ENCODE results near the gene BLOC1S6. TPM values are rescaled to one million over a fixed set of nuclear protein-coding genes. Genes with fewer than 3 reads are reported as not detected.
"Not testable (repeated sequence)": the region's sequence is repeated elsewhere in the genome, so short reads cannot be mapped to it uniquely, and the experiment has no call there.

The BLOC1S6 gene
- total RNA-seq, 1 donor from 2014 or later: 64.6 TPM

DNA sequence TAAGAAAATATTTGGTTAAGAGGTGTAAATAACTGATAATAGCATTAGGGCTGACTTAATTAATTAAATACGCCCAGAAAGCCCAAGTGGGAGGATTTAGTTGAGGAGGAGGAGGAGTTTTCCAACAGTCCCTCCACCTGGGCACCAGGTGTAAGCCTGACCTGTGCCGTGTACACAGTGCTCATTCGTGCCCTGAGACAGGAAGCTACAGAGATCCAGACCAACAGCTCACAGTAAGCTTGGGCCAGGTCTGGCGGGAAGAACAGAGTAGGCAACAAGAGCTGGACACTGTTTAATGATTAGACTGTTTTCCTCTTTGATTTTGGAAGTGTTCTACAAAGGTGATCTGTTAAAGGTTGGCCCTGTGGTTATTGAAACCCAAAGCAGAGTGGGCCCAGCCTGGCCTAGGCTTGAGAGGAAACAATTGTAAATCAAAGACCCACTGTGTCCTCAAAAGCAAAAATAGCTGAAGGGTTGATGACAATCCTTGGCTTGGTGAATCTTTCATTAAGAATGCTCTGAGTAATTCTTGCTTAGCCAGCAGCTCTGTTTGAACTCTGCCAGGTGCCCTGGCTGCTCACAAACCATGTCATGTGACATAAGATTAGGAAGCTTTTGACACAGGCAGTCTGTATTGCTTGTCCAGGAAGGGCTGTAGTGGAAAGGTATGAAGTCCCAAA is 61.5 kb downstream of the BLOC1S6 start:
- Histone ChIP-seq H3K9me3 (ENCODE audit: low read depth) (no peaks in the 10 kb centered on the region), H3K4me1 (no peaks in the 10 kb centered on the region), H3K27me3 (no peaks in the 10 kb centered on the region), H3K79me2 (ENCODE audit: low read depth) (no peaks in the 10 kb centered on the region), H3K4me3 (no peak overlapping the region), H3K4me2 (no peak overlapping the region), H2AFZ (replicated peaks) (no peak overlapping the region), H4K20me1 (ENCODE audit: low read depth) (no peaks in the 10 kb centered on the region), H3K27ac (no peak overlapping the region), H3K36me3 (no peaks in the 10 kb centered on the region), H3K9ac (no peak overlapping the region), H3F3A (ENCODE audit: low read depth) (no peaks in the 10 kb centered on the region)
- H3K27ac Mint-ChIP-seq: no peak overlapping the region
- DNase-seq (ENCODE audit: low spot score): no peak
- peaks cover 9% of the 10 kb centered on the region for H3K4me1 Mint-ChIP-seq
- H3K27me3 Mint-ChIP-seq (ENCODE audit: insufficient read depth, low read depth): peaks cover 2% of the 10 kb centered on the region
- no peak overlapping the region for H3K4me3 Mint-ChIP-seq
- H3K9me3 Mint-ChIP-seq: no peaks in the 10 kb centered on the region
- H3K36me3 Mint-ChIP-seq: no peaks in the 10 kb centered on the region
- no peak for TF ChIP-seq EZH2 (IDR thresholded peaks at IDR 0.05)
- no peak for TF ChIP-seq EZH2phosphoT487 (IDR thresholded peaks at IDR 0.05)
- TF ChIP-seq, protein P1, sequence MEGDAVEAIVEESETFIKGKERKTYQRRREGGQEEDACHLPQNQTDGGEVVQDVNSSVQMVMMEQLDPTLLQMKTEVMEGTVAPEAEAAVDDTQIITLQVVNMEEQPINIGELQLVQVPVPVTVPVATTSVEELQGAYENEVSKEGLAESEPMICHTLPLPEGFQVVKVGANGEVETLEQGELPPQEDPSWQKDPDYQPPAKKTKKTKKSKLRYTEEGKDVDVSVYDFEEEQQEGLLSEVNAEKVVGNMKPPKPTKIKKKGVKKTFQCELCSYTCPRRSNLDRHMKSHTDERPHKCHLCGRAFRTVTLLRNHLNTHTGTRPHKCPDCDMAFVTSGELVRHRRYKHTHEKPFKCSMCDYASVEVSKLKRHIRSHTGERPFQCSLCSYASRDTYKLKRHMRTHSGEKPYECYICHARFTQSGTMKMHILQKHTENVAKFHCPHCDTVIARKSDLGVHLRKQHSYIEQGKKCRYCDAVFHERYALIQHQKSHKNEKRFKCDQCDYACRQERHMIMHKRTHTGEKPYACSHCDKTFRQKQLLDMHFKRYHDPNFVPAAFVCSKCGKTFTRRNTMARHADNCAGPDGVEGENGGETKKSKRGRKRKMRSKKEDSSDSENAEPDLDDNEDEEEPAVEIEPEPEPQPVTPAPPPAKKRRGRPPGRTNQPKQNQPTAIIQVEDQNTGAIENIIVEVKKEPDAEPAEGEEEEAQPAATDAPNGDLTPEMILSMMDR (IDR thresholded peaks at IDR 0.05): no peak

DNA sequence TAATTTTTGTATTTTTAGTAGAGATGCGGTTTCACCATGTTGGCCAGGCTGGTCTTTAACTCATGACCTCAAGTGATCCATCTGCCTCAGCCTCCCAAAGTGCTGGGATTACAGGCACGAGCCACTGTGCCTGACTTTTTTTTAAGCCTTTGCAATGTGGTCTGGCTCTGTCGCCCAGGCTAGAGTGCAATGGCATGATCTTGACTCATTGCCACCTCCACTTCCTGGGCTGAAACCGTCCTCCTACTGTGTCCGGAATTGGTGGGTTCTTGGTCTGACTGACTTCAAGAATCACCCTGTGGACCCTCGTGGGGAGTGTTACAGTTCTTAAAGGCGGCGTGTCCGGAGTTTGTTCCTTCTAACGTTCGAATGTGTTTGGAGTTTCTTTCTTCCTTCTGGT is 62.8 kb downstream of the BLOC1S6 start:
- H2AFZ ChIP-seq (replicated peaks); H3K9me3 Mint-ChIP-seq; H3K4me3 ChIP-seq; H3K27ac ChIP-seq; H3K36me3 Mint-ChIP-seq; H4K20me1 ChIP-seq (ENCODE audit: low read depth); H3K27ac Mint-ChIP-seq; H3K27me3 ChIP-seq; H3K36me3 ChIP-seq; H3K4me3 Mint-ChIP-seq; H3K4me2 ChIP-seq; DNase-seq (ENCODE audit: low spot score); H3K4me1 ChIP-seq; H3K9me3 ChIP-seq (ENCODE audit: low read depth); H3K4me1 Mint-ChIP-seq; H3K79me2 ChIP-seq (ENCODE audit: low read depth); H3K9ac ChIP-seq; H3K27me3 Mint-ChIP-seq (ENCODE audit: insufficient read depth, low read depth); H3F3A ChIP-seq (ENCODE audit: low read depth): not testable (repeated sequence)

DNA sequence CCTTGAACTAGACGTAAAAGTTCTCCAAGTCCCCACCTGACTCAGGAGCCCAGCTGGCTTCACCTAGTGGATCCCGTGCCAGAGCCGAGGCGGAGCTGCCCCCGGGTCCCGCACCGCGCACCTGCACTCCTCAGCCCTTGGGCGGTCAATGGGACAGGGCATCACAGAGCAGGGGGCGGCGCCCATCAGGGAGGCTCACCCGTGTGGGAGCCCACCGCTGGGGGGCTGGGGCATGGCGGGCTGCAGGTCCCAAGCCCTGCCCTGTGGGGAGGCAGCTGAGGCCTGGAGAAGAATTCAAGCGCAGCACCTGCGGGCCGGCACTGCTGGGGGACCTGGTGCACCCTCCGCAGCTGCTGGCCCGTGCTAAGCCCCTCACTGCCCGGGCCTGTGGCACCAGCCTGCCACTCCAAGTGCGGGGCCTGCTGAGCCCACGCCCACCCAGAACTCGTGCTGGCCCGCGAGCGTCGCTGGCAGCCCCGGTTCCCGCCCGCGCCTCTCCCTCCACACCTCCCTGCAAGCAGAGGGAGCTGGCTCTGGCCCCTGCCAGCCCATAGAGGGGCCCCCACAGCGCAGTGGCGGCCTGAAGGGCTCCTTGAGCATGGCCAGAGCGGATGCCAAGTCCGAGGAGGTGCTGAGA is 63.8 kb downstream of the BLOC1S6 start:
- Histone ChIP-seq H2AFZ (replicated peaks) (no peak overlapping the region), H3K4me2 (no peak overlapping the region), H3K36me3 (no peaks in the 10 kb centered on the region), H3K9me3 (ENCODE audit: low read depth) (no peaks in the 10 kb centered on the region), H3K79me2 (ENCODE audit: low read depth) (no peaks in the 10 kb centered on the region), H3K4me1 (no peaks in the 10 kb centered on the region), H4K20me1 (ENCODE audit: low read depth) (no peaks in the 10 kb centered on the region), H3K27me3 (no peaks in the 10 kb centered on the region), H3K4me3 (no peak overlapping the region), H3K27ac (no peak overlapping the region), H3K9ac (no peak overlapping the region), H3F3A (ENCODE audit: low read depth) (no peaks in the 10 kb centered on the region)
- H3K27me3 Mint-ChIP-seq (ENCODE audit: insufficient read depth, low read depth): peaks cover 2% of the 10 kb centered on the region
- H3K4me3 Mint-ChIP-seq: no peak overlapping the region
- no peak overlapping the region for H3K27ac Mint-ChIP-seq
- no peaks in the 10 kb centered on the region for H3K36me3 Mint-ChIP-seq
- no peak for TF ChIP-seq EZH2phosphoT487 (IDR thresholded peaks at IDR 0.05)
- TF ChIP-seq, protein P1 (IDR thresholded peaks at IDR 0.05): no peak
- DNase-seq (ENCODE audit: low spot score): no peak
- no peaks in the 10 kb centered on the region for H3K9me3 Mint-ChIP-seq
- H3K4me1 Mint-ChIP-seq: peaks cover 9% of the 10 kb centered on the region

DNA sequence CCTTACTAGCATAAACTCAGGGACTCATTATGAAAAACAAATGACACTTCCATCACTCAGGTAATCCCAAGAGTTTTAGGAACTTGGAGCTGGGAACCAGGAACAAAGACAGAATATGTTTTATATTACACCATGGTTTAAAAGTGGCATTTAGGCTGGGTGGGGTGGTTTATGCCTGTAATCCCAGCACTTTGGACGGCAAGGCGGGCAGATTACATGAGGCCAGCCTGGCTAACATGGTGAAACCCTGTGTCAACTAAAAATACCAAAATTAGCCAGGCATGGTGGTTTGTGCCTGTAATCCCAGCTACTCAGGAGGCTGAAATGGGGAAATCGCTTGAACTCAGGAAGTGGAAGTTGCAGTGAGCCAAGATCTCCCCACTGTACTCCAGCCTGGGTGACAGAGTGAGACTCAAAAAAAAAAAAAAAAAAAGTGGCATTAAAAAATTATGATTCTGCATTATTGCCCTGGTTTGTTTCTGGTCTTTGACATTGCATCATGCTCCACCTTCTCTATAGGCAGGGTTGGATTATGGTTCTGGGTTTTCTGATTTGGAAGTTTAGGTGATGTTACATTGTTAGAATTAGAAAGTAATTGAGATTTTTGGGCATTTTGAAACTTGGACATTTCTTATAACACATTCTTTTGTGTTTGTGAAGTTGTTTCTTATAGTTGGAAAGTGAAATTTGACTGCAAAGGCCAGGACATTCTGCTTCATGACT is 66.7 kb downstream of the BLOC1S6 start:
- no peak overlapping the region for H3K27ac ChIP-seq
- Mint-ChIP-seq H3K27me3 (ENCODE audit: insufficient read depth, low read depth) (no peaks in the 10 kb centered on the region), H3K27ac (no peak overlapping the region), H3K4me3 (no peak overlapping the region), H3K36me3 (no peaks in the 10 kb centered on the region), H3K4me1 (peaks cover 13% of the 10 kb centered on the region), H3K9me3 (no peaks in the 10 kb centered on the region)
- H3K79me2 ChIP-seq (ENCODE audit: low read depth): no peaks in the 10 kb centered on the region
- H2AFZ ChIP-seq (replicated peaks): no peak overlapping the region
- no peak overlapping the region for H3K4me3 ChIP-seq
- TF ChIP-seq, protein P1 (IDR thresholded peaks at IDR 0.05): no peak
- TF ChIP-seq EZH2phosphoT487 (IDR thresholded peaks at IDR 0.05) (no peak), EZH2 (IDR thresholded peaks at IDR 0.05) (no peak)
- H3F3A ChIP-seq (ENCODE audit: low read depth): peaks cover 3% of the 10 kb centered on the region
- H4K20me1 ChIP-seq (ENCODE audit: low read depth): no peaks in the 10 kb centered on the region
- H3K4me2 ChIP-seq: no peak overlapping the region
- no peaks in the 10 kb centered on the region for H3K9me3 ChIP-seq (ENCODE audit: low read depth)
- H3K36me3 ChIP-seq: no peaks in the 10 kb centered on the region
- H3K27me3 ChIP-seq: no peaks in the 10 kb centered on the region
- no peak for DNase-seq (ENCODE audit: low spot score)
- H3K9ac ChIP-seq: no peak overlapping the region
- H3K4me1 ChIP-seq: peaks cover 10% of the 10 kb centered on the region

Data from neural progenitor cell (in vitro differentiated cells).